Common myeloid progenitor, CD34-positive (primary cell): Measurements from ENCODE around the gene MBD6.

ENCODE experiments used
- CTCF ChIA-PET: fragments of 350-600 bp; sonication (Branson Sonifier 250); formaldehyde crosslinking; loops from one replicate; lab custom pipeline; 2021; ENCODE audit warnings: antibody characterized with exemption; lab: Charles Lee
- POLR2A ChIA-PET: fragments of 350-600 bp; sonication (Branson Sonifier 250); formaldehyde crosslinking; loops from one replicate; lab custom pipeline; 2021; ENCODE audit warnings: antibody characterized with exemption; lab: Charles Lee
- DNase-seq, 3 donors: peaks; one replicate each; pipeline versions ENCODE4 v3.0.0 to v3.0.0-alpha.2; 2013
- H3K27ac ChIP-seq, 2 experiments: 1 replicate in 1 of 2; 2 replicates in 1 of 2; pipeline ENCODE4 v1.7.0; 2013; ENCODE audit warnings: inconsistent platforms in 2 of 2, low read length in 2 of 2, mild to moderate bottlenecking in 2 of 2, low read depth in 1 of 2, moderate library complexity in 1 of 2; ENCODE audit not compliant: severe bottlenecking in 2 of 2, insufficient read depth in 1 of 2, poor library complexity in 1 of 2
- H3K27me3 ChIP-seq, 5 experiments: replicated peaks in 2 of 5; 1 replicate in 3 of 5; 2 replicates in 2 of 5; pipeline versions ENCODE4 v1.6.1 to v1.7.0; 2013; ENCODE audit warnings: low read length in 4 of 5, mild to moderate bottlenecking in 2 of 5, moderate library complexity in 2 of 5, inconsistent platforms in 1 of 5; ENCODE audit not compliant: insufficient read depth in 5 of 5, control insufficient read depth in 4 of 5
- H3K36me3 ChIP-seq, 4 experiments: 1 replicate in 2 of 4; 2 replicates in 2 of 4; pipeline versions ENCODE4 v1.6.1 to v1.7.0; 2013; ENCODE audit warnings: low read length in 3 of 4, control low read depth in 1 of 4, mild to moderate bottlenecking in 1 of 4; ENCODE audit not compliant: control insufficient read depth in 4 of 4, insufficient read depth in 4 of 4
- H3K4me1 ChIP-seq, 4 experiments: 1 replicate in 3 of 4; 2 replicates in 1 of 4; pipeline versions ENCODE4 v1.6.1 to v1.7.1; 2013; ENCODE audit warnings: low read length in 3 of 4, mild to moderate bottlenecking in 3 of 4, control low read depth in 1 of 4, inconsistent platforms in 1 of 4, moderate library complexity in 1 of 4; ENCODE audit not compliant: control insufficient read depth in 4 of 4, insufficient read depth in 4 of 4; ENCODE audit errors: control extremely low read depth in 1 of 4
- H3K4me3 ChIP-seq, 7 experiments: 1 replicate in 4 of 7; 2 replicates in 3 of 7; pipeline versions ENCODE4 v1.5.1 to v1.7.0; 2013; ENCODE audit warnings: mild to moderate bottlenecking in 7 of 7, low read length in 6 of 7, moderate library complexity in 6 of 7, inconsistent platforms in 2 of 7, low read depth in 2 of 7, control low read depth in 1 of 7; ENCODE audit not compliant: insufficient read depth in 4 of 7, control insufficient read depth in 1 of 7; ENCODE audit errors: extremely low read depth in 1 of 7
- H3K9me3 ChIP-seq, 5 experiments: 1 replicate in 4 of 5; 2 replicates in 1 of 5; pipeline versions ENCODE4 v1.6.1 to v1.7.1; 2013; ENCODE audit warnings: low read length in 4 of 5, mild to moderate bottlenecking in 2 of 5, inconsistent platforms in 1 of 5, low read depth in 1 of 5, moderate library complexity in 1 of 5; ENCODE audit not compliant: control insufficient read depth in 4 of 5, insufficient read depth in 2 of 5; ENCODE audit errors: control extremely low read depth in 1 of 5
- WGBS: methylation state at CpG from one replicate; pipeline ENCODE4 v1.1.5; 2013; ENCODE audit not compliant: insufficient coverage; 5-methylcytosine and 5-hydroxymethylcytosine counted together

The MBD6 gene

DNA sequence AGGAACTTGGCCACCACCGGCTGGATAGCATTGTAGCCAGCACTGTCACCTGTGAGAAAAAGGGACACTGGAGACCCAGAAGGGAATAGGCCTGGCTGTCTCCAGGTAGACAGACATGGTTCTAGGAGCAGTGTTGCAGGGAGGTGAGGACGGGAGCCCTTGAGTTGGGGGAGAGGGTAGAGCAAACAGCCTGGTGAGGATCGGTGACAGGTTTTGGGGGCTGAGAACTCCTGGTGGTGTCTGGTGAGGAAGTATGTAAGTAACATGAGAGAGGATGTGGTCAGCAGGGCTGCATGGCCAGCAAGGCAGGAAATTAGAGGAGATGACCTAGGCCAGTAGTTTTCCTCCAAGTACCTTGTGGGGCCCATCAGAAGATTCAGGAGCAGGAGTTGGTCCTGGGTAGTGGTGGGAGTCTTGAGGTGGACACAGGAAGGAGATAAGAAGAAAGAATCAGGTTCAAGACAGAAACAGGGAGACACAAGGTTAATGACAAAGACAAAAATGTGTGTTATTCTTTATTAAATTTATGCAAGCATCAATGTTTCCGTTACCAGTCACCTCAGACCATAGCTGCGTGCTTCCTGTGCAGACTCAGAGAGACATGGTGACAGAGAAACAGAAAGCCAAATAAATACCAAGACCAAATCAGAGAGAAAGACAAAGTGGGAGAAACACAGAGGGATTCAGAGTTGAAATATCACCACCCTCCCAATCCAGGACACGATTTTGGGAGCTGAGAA, 43.1 kb upstream of the MBD6 start, which contains the start of gene ARHGAP9:
TSS of gene ARHGAP9 (minus strand) at position 491 of the 740 bp plus-strand sequence. CDS start at position 31, 460 bp downstream.
- H3K4me3 ChIP-seq = peak within 1 kb of the TSS in 6 of 7 experiments; percentile 17 to 92 (median 78)
- WGBS = 41% methylated on average over 3 of the region's 6 CpGs
- no peaks in the 10 kb centered on the region for H3K27me3 ChIP-seq
- DNase-seq = peak; percentile 67 to 89 (median 85)
- peak within 1 kb of the TSS; percentile 96 for H3K27ac ChIP-seq
- peaks cover 0 to 11% (median 7%) of the 10 kb centered on the region in 4 experiments for H3K36me3 ChIP-seq
- CTCF ChIA-PET = interaction anchor here (0.6 to 16.7 kb wide), 8 partner anchors 8 to 50 kb away, joined by 3 to 184 read pairs (median 6); partner anchors contain the start of genes GLI1 and MARS1
- peaks cover 26 to 73% (median 65%) of the 10 kb centered on the region in 4 experiments for H3K4me1 ChIP-seq
- no peaks in the 10 kb centered on the region for H3K9me3 ChIP-seq
- POLR2A ChIA-PET = interaction anchor here (0.6 to 3.0 kb wide), 6 partner anchors 10 to 1062 kb away, joined by 3 to 19 read pairs (median 4); partner anchors contain the start of genes DDIT3 and GLI1

DNA sequence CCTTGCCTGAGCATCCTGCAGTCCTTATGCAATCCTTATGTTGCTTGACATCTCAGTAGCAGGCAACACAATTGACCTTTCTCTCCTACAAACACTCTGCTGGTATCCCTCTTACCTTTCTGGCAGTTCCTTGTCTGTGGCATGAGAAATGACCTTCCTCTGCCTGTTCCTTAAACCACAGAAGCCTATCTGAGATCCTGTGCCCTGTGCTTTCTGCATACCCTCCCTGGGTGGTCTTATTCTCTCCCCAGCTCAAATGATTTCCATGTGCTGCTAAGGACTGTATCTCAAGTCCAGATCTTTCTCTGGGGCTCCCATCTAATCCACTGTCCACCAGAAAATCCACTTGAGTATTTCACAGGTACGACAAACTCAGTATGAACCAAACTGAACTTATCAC, 41.0 kb upstream of the MBD6 start:
- CTCF ChIA-PET = interaction anchor here (1.7 to 16.7 kb wide), 3 partner anchors 9 to 20 kb away, joined by 6 to 184 read pairs (median 14); partner anchors contain the start of gene GLI1
- no peak for DNase-seq
- Histone ChIP-seq H3K4me3 (no peak overlapping the region), H3K4me1 (peaks cover 24 to 53% (median 49%) of the 10 kb centered on the region in 4 experiments), H3K9me3 (no peaks in the 10 kb centered on the region), H3K27me3 (no peaks in the 10 kb centered on the region), H3K36me3 (no peaks in the 10 kb centered on the region), H3K27ac (peak overlapping the region; percentile 20 to 96)
- POLR2A ChIA-PET = interaction anchor here (3.0 kb wide), 1 partner anchor 34 kb away, joined by 19 read pairs; no protein-coding TSS in a partner anchor
- no CpG with 5 or more reads among the region's 1 CpG for WGBS

DNA sequence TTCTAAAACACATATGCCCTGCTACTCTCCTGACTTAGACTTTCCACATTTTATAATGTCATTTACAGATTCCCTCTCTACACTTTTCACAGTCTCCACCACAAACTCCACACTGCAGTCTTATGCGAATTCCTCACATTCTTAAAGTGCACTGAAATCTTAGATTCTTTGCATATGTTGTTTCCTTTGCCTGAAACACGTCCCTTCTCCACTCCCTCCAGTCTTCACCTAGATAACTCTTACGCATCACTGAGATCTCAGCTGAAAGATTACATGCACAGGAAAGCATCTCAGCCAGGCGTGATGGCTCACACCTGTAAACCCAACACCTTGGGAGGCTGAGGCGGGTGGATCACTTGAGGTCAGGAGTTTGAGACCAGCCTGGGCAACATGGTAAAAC, 39.2 kb upstream of the MBD6 start:
- POLR2A ChIA-PET = interaction anchor here (0.6 kb wide), 1 partner anchor 8 kb away, joined by 3 read pairs; no protein-coding TSS in a partner anchor
- H3K36me3 ChIP-seq = no peaks in the 10 kb centered on the region
- no peak overlapping the region for H3K4me3 ChIP-seq
- no peak for DNase-seq
- 91% methylated on average over 3 of the region's 5 CpGs for WGBS
- H3K27ac ChIP-seq = no peak overlapping the region
- peaks cover 20 to 43% (median 39%) of the 10 kb centered on the region in 4 experiments for H3K4me1 ChIP-seq
- CTCF ChIA-PET = interaction anchor here (1.0 to 16.7 kb wide), 3 partner anchors 12 to 30 kb away, joined by 3 to 184 read pairs (median 5); partner anchors contain the start of gene GLI1
- no peaks in the 10 kb centered on the region for H3K9me3 ChIP-seq
- no peaks in the 10 kb centered on the region for H3K27me3 ChIP-seq

DNA sequence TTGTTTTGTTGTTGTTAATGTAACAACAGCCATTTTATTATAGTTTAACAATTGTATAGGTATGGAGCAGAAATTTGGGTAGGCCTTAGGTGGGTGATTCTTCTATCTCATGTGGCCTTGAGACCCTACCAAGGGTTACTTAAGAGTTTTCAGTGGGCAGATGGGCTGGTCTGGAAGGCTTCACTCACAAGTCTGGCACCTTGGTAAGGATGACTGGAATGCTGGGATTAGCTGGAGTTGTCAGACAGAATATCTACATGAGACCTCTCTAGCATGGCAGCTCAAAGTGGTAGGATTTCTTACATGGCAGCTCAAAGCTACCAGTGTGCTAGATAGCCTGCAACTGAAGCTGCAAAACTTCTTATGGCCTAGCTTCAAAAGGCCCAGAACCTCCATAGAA, 36.9 kb upstream of the MBD6 start:
- Histone ChIP-seq H3K36me3 (peaks cover 5 to 16% (median 11%) of the 10 kb centered on the region in 4 experiments), H3K4me3 (no peak overlapping the region), H3K9me3 (no peaks in the 10 kb centered on the region), H3K4me1 (peaks cover 6 to 30% (median 26%) of the 10 kb centered on the region in 4 experiments), H3K27me3 (no peaks in the 10 kb centered on the region), H3K27ac (no peak overlapping the region)
- ChIA-PET CTCF (interaction anchor here (0.7 to 2.7 kb wide), 8 partner anchors 9 to 271 kb away, joined by 3 to 13 read pairs (median 5); no protein-coding TSS in a partner anchor), POLR2A (no interaction called here)
- no peak for DNase-seq

DNA sequence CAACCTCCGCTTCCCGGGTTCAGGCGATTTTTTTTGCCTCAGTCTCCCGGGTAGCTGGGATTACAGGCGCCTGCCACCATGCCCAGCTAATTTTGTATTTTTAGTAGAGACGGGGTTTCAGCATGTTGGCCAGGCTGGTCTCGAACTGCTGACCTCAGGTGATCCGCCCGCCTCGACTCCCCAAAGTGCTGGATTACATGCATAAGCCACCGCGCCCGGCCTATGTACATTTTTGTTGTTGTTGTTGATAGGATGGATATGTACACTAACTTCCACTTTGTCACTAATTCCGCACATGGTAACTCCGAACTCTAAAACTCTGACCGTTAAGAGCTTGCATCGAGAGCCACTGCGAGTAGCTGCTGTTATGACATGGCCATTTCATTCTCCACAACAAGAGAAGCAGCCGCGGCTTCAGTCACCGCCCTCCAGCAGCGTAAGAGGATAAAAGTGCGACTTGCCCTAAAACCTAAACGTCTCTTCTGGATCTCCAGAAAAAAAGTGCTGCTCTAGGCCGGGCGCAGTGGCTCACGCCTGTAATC, 35.5 kb upstream of the MBD6 start:
- no peak for DNase-seq
- ChIA-PET CTCF (interaction anchor here (0.7 to 2.7 kb wide), 7 partner anchors 8 to 29 kb away, joined by 3 to 13 read pairs (median 5); no protein-coding TSS in a partner anchor), POLR2A (interaction anchor here (0.6 kb wide), 1 partner anchor 15 kb away, joined by 4 read pairs; no protein-coding TSS in a partner anchor)
- Histone ChIP-seq H3K4me1 (peaks cover 0 to 17% (median 14%) of the 10 kb centered on the region in 4 experiments), H3K36me3 (peaks cover 7 to 28% (median 17%) of the 10 kb centered on the region in 4 experiments), H3K4me3 (no peak overlapping the region), H3K27ac (peak overlapping the region in 1 of 2 experiments; percentile 34), H3K9me3 (no peaks in the 10 kb centered on the region), H3K27me3 (no peaks in the 10 kb centered on the region)
- 95% methylated on average over 20 of the region's 27 CpGs for WGBS

DNA sequence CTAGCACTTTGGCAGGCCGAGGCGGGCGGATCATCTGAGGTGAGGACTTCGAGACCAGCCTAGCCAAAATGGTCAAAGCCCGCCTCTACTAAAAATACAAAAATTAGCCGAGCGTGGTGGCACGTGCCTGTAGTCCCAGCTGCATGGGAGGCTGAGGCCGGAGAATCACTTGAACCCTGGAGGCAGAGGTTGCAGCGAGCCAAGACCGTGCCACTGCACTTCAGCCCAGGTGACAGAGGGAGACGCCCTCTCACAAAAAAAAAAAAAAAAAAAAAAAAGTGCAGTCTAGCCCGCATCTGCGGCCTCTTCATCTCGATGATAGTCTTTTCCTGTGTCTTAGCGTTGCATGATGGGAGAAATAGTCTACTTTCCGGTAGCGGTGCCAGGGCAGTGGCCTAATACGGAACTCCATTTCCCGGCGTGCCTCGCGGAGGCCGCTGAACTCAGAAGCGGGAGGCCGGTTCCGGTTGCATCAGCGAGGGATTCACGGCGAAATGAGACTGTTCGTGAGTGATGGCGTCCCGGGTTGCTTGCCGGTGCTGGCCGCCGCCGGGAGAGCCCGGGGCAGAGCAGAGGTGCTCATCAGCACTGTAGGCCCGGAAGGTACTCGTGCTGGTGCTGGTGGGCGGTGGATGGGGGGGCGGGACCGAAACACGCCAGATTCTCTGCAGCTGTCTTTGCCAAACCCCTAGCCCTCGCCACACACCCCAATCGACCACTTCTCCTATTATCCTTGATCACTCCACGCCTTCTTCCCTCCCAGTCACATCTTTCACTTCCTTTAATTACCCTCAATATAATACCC, 34.8 kb upstream of the MBD6 start, which contains the start of gene MARS1:
TSS of gene MARS1 (plus strand) at position 472 of the 805 bp plus-strand sequence. CDS start at position 495, 23 bp downstream.
- ChIA-PET CTCF (interaction anchor here (0.7 to 2.7 kb wide), 6 partner anchors 9 to 28 kb away, joined by 3 to 13 read pairs (median 6); no protein-coding TSS in a partner anchor), POLR2A (interaction anchor here (0.6 to 1.6 kb wide), 3 partner anchors 11 to 29 kb away, joined by 3 to 8 read pairs (median 4); no protein-coding TSS in a partner anchor)
- H3K4me3 ChIP-seq = peak within 1 kb of the TSS; percentile 69 to 99 (median 93)
- peaks cover 0 to 17% (median 14%) of the 10 kb centered on the region in 4 experiments for H3K4me1 ChIP-seq
- H3K27me3 ChIP-seq = no peaks in the 10 kb centered on the region
- no peaks in the 10 kb centered on the region for H3K9me3 ChIP-seq
- DNase-seq = peak; percentile 96 to 98 (median 98)
- H3K27ac ChIP-seq = peak within 1 kb of the TSS; percentile 92 to 97
- 18% methylated on average over 29 of the region's 47 CpGs for WGBS
- H3K36me3 ChIP-seq = peaks cover 9 to 34% (median 21%) of the 10 kb centered on the region in 4 experiments
